ENCODE results near the gene ARSG. TPM values are rescaled to one million over a fixed set of nuclear protein-coding genes. Genes with fewer than 3 reads are reported as not detected.

Gene ARSG
- total RNA-seq, 3 donors from 2014 or later: 9.3 to 14.8 (median 9.5) TPM

DNA sequence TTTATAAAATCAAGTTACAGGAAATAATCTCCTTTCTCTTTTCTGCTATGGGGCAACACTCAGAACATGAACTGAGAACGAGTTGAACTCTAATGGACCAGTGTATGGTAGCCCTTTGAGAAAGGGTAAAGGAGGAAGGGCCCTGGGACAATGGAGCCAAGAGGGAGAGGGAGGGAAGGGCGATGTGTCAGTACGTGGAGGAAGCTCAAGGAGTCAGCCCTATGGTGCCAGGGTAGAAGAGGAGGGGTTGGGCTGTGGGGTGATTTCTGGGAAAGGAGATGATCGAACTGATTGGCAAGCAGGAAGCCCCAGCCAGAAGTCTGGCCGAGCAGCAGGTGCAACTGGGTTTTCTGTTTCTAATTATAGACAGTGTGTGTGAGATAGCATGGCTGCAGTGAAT, 170.3 kb downstream of the ARSG start:
- Histone ChIP-seq H3K27ac (peak overlapping the region in 1 of 2 donors; percentile 2), H3K4me3 (no peak overlapping the region), H3K9me3 (no peaks in the 10 kb centered on the region), H3K4me1 (no peaks in the 10 kb centered on the region), H3K27me3 (no peaks in the 10 kb centered on the region), H3K36me3 (no peaks in the 10 kb centered on the region)
- TF ChIP-seq POLR2A (IDR thresholded peaks at IDR 0.05) (no peak), CTCF (IDR thresholded peaks at IDR 0.05) (no peak), POLR2AphosphoS5 (IDR thresholded peaks at IDR 0.05) (no peak)
- intact Hi-C loops (cut with DNase I; ENCODE audit: low total_unique reads): loop anchor here (2.0 kb wide), 1 partner anchor 51 kb away; the partner anchor contains the start of gene PRKAR1A
- no peak for DNase-seq (ENCODE audit: low spot score in 2 of 2)

DNA sequence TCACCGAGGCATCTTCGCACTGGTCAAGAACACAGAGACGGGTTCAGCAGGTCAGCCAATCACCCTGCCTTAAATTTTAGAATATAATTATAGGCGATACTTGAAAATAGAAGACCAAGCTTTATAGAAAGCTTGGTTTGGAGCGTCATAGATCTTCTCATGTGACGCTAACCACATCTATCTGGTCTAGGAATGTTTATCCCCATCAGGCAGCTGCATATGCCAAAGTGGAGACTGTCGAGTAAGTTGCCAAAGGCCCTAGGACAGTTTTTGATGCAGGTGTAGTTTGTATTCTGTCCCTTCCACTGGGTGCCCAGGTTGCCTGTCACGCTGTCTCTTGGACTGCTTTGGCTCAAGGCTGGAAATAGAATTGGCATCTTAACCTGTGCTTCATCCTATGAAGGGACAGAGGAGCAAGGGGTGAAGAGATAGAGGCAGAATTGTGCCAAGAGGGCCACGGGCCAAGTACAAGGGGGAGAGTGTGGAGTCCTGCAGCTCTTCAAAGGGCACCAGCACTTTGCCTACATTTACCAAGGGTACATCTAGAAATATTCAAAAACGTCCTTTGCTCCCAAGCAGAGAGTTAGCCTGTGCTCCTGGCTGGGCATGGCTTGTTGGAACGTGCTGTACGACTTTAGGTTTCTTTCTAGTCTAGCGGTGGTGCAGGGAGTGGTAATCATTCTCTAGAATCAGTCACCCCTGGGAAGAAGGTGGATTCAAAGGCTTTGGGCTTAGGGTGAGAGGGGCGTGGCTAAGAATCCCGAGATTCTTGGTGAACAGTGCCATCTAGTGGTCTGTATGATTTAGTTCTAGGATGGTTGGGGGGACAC, 171.3 kb downstream of the ARSG start:
- TF ChIP-seq POLR2A (IDR thresholded peaks at IDR 0.05) (no peak), CTCF (IDR thresholded peaks at IDR 0.05) (peak; percentile 63 to 80 (median 78))
- H3K9me3 ChIP-seq: no peaks in the 10 kb centered on the region
- DNase-seq (ENCODE audit: low spot score in 2 of 2): peak in 1 of 2 donors; percentile 52
- no peak overlapping the region for H3K27ac ChIP-seq
- H3K36me3 ChIP-seq: no peaks in the 10 kb centered on the region
- intact Hi-C loops (cut with DNase I; ENCODE audit: low total_unique reads): no loop called here
- H3K4me1 ChIP-seq: no peaks in the 10 kb centered on the region
- H3K27me3 ChIP-seq: no peaks in the 10 kb centered on the region
- H3K4me3 ChIP-seq: no peak overlapping the region

- TF ChIP-seq POLR2AphosphoS5 (IDR thresholded peaks at IDR 0.05): no peak
- no peak for TF ChIP-seq POLR2A (IDR thresholded peaks at IDR 0.05)
- TF ChIP-seq CTCF (IDR thresholded peaks at IDR 0.05): no peak
- intact Hi-C loops (cut with DNase I; ENCODE audit: low total_unique reads): no loop called here
Measured at GRCh38 chr17:68463211-68464019, 172.1 kb downstream of the ARSG start.

GRCh38 chr17:68468334-68468733, 177.0 kb downstream of the ARSG start:
- Histone ChIP-seq H3K9me3 (no peaks in the 10 kb centered on the region), H3K4me1 (no peaks in the 10 kb centered on the region), H3K27me3 (no peaks in the 10 kb centered on the region), H3K4me3 (no peak overlapping the region), H3K36me3 (no peaks in the 10 kb centered on the region), H3K27ac (no peak overlapping the region)
- intact Hi-C loops (cut with DNase I; ENCODE audit: low total_unique reads): no loop called here
- no peak for DNase-seq (ENCODE audit: low spot score in 2 of 2)
- no peak for TF ChIP-seq CTCF (IDR thresholded peaks at IDR 0.05)
- TF ChIP-seq POLR2AphosphoS5 (IDR thresholded peaks at IDR 0.05): no peak
- no peak for TF ChIP-seq POLR2A (IDR thresholded peaks at IDR 0.05)

More at GRCh38 chr17:68463211-68464019, 172.1 kb downstream of the ARSG start:
- Histone ChIP-seq H3K4me3 (no peak overlapping the region), H3K4me1 (no peaks in the 10 kb centered on the region), H3K36me3 (no peaks in the 10 kb centered on the region), H3K27me3 (no peaks in the 10 kb centered on the region), H3K9me3 (no peaks in the 10 kb centered on the region), H3K27ac (no peak overlapping the region)
- no peak for DNase-seq (ENCODE audit: low spot score in 2 of 2)

DNA sequence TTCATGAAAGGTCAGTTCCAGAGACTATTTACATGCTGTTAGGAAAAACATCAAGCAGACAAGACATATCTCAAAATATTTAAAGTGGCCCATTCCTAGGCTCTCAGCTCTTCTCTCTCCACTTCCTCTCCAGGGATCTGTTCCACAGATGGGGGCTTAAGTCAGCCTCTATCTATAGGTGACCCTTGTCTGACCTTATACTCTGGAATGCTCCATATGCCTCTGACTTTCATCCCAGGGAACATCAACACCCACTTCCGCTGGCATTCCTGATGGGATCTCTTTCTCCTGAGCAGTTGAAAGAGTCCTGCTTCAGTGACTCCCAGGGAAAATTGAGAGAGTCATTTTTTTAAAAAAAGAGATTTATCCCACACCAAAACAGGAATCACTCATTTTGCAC, 177.5 kb downstream of the ARSG start:
- TF ChIP-seq POLR2AphosphoS5 (IDR thresholded peaks at IDR 0.05) (no peak), POLR2A (IDR thresholded peaks at IDR 0.05) (no peak), CTCF (IDR thresholded peaks at IDR 0.05) (no peak)
- H3K4me1 ChIP-seq: no peaks in the 10 kb centered on the region
- H3K9me3 ChIP-seq: no peaks in the 10 kb centered on the region
- H3K4me3 ChIP-seq: no peak overlapping the region
- no peak overlapping the region for H3K27ac ChIP-seq
- DNase-seq (ENCODE audit: low spot score in 2 of 2): no peak
- intact Hi-C loops (cut with DNase I; ENCODE audit: low total_unique reads): no loop called here
- no peaks in the 10 kb centered on the region for H3K27me3 ChIP-seq
- H3K36me3 ChIP-seq: no peaks in the 10 kb centered on the region
